Prostate gland (tissue), 2 donors: ENCODE results near the gene SUN1.

ENCODE experiments used
- CTCF ChIP-seq, 4 experiments: fragments of 200-600 bp in 2 of 4; fragments of 450-650 bp in 2 of 4; sonication (generic) in 2 of 4; IDR thresholded peaks; 1 replicate in 3 of 4; 2 replicates in 1 of 4; pipeline ENCODE4 v1.5.1; 2016 to 2019; ENCODE audit warnings: antibody characterized with exemption in 4 of 4, mild to moderate bottlenecking in 2 of 4, moderate library complexity in 2 of 4
- POLR2A ChIP-seq: fragments of 450-650 bp; IDR thresholded peaks from one replicate; pipeline ENCODE4 v1.6.1; 2016; ENCODE audit warnings: antibody characterized with exemption, mild to moderate bottlenecking

GRCh38 chr7:865921-866320, 33.6 kb downstream of the SUN1 start:
- TF ChIP-seq CTCF (IDR thresholded peaks at IDR 0.05) (no peak), POLR2A (no peak)
